ENCODE data around the gene IPMK.

DNA sequence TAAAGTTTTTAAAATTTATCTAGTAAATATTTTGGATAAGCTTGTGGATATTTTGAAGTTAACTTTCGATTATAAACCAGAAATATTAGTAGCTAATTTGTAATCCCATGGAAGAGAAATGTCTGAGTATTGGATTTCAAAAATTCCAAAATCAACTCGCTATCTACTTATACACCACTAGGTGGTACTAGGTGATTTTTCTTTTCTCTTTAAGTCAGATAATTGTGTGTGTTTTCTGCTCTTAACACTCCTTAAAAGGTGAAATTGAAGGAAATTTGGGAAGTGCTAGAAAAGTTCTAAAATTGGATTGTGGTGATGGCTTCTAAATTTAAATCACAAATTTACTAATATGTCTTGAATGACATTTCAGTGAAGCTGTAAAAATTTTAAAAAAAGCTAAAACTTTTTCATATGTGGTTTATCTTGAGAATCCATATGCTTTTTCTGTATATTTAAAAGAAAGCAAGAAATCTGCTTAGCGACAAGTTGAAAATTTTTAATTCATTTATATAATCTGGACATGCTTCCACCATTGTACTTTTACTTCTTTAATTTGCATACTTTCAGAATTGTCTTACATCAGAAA, 90.2 kb downstream of the IPMK start:
- TF ChIP-seq, protein P1, sequence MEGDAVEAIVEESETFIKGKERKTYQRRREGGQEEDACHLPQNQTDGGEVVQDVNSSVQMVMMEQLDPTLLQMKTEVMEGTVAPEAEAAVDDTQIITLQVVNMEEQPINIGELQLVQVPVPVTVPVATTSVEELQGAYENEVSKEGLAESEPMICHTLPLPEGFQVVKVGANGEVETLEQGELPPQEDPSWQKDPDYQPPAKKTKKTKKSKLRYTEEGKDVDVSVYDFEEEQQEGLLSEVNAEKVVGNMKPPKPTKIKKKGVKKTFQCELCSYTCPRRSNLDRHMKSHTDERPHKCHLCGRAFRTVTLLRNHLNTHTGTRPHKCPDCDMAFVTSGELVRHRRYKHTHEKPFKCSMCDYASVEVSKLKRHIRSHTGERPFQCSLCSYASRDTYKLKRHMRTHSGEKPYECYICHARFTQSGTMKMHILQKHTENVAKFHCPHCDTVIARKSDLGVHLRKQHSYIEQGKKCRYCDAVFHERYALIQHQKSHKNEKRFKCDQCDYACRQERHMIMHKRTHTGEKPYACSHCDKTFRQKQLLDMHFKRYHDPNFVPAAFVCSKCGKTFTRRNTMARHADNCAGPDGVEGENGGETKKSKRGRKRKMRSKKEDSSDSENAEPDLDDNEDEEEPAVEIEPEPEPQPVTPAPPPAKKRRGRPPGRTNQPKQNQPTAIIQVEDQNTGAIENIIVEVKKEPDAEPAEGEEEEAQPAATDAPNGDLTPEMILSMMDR (conservative IDR thresholded peaks at IDR 0.05), result peak; percentile 80
- no peak for TF ChIP-seq ZFX (IDR thresholded peaks at IDR 0.05)

Data from C4-2B (cell line).